Measurements from ENCODE around the gene PLEKHG4B.

The PLEKHG4B gene

DNA sequence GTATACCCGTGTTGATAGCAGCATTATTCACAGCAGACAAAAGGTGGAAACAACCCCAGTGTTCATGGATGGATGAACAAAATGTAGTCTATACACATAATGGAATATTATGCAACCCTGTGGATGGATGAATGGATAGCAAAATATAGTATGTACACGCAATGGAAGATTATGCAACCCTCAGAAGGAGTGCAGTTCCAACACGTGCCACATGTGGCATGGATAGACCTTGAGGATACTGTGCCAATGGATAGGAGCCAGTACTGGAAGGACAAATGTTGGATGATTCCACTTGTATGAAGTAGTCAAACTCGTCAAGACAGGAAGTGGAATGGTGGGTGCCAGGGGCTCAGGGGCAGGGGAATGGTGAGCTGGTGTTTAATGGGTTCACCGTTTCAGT lies 44.9 kb downstream of the PLEKHG4B start:
- DNase-seq: no peak

DNA sequence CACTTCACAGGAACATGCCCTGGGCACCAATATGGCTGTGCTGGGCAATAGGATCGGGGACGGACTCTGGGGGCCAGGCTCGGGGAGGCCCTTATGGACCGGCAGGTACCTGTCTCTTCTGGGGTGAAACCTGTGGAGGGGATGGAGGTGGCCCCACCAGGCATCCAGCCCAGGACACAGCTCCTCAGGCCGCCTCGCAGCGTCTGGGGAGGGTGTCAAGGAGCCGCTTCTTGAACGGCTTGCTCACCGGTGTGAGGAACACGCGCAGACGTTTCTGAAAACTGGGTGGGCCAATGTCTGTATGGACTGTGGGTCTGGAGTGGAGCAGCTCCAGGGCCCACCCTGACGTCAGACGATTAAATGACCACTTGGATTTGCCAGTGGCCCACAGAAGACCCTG lies 45.8 kb downstream of the PLEKHG4B start:
- no peak for DNase-seq

GRCh38 chr5:138936-139335 lies 47.0 kb downstream of the PLEKHG4B start:
- no peak for DNase-seq

- no peak for DNase-seq
These were observed 47.8 kb downstream of the PLEKHG4B start for GRCh38 chr5:139579-140442.

DNA sequence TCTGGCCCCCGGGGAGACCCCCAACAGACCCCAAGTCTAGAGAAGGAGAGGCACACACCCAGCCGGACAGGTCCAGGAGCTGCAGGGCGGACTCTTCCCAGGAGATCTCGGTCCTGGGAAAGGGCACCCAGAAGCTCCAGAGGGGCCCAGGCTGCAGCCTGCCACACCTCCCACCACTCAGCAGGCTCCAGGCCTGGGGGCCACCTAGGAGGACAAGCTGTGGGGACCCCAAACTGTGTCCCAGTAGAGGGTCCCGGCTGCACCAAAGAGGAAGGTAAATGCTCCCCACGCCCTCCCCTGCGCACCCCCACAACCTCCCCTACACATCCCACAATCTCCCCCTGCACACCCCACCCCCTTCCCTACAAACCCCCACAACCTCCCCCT lies 48.5 kb downstream of the PLEKHG4B start:
- no peak for DNase-seq

GRCh38 chr5:141211-141610 lies 49.2 kb downstream of the PLEKHG4B start:
- no peak for DNase-seq

GRCh38 chr5:141761-142160 lies 49.8 kb downstream of the PLEKHG4B start:
- DNase-seq: no peak

- DNase-seq: no peak
These were observed 50.4 kb downstream of the PLEKHG4B start for GRCh38 chr5:142246-142810.

DNA sequence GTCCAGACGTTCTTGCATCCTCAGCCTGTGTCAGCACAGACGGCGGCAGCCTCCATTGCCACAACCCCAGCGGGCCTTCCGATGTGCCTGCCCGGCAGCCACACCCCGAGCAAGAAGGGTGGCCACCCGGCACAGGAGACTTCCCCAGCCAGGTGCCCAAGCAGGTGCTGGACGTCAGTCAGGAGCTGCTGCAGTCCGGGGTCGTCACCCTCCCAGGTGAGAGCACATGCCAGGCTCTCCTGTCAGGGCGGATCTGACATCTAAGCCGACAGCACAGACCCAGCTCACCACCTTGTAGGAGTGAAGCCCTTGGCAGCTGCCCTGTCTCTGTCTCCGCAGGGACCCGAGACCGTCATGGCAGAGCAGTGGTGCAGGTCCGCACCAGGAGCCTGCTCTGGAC lies 51.1 kb downstream of the PLEKHG4B start:
- DNase-seq: no peak

DNA sequence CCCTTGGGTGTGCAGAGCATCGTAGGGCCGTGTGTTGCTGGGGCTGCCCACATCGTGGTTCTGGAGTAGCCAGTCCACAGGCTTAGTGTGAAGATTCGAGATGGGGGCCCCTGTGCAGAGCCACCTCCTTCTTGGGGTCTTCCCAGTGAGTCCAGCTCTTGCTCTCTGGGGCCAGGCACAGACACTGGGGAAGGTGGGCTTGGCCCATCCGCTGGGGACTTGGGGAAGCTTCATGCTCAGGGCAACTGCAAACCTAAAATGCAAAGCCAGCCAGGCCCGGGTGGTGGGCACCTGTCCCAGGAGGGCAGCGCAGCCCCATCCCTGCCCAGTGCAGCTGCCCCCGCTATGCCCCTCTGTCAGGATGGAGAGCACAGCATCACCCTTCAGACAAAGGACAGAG lies 53.0 kb downstream of the PLEKHG4B start:
- no peak for DNase-seq

DNA sequence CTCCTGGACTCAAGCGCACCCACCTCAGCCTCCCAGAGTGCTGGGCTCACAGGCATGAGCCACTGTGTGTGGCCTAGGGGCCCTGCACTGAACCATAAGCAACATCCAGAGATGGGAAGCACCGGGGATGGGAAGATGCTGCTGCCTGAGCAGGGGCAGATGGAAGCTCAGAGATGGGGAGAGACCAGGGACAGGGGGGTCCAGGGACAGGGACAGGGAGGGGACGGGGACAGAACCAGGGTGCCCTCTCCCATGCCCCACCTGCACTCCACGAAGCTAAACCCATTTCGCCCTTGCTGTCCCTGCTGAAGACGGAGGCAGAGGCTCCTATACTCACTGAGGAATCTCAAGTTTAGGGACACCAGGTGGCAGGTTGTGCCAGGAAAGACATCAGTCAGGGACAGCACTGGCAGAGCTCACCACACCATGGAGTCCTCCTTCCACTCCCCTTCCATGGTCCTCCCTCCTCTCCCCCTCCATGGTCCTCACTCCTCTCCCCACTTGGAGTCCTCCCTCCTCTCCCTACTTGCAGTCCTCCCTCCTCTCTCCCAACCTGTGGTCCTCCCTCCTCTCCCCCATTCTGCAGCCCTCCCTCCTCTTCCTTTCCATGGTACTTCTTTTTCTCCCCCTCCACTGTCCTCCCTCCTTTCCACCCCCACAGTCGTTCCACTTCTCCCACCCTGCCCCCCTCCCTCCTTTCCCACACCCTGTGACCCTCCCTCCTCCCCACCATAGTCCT lies 53.8 kb downstream of the PLEKHG4B start:
- DNase-seq: no peak

DNA sequence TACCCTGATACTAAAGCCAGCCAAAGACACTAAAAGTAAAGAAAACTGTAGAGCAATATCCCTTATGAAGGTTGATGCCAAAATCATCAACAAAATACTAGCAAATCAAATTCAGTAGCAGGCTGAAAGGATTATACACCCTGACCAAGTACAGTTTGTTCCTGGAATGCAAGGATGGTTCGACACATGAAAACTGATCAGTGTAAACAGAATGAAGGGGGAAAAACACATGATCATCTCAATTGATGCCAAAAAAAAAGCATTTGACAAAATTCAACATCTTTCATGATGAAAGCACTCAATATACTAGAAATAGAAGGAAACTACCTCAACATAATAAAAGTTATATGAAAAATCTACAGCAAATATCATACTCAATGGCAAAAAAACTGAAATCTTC lies 55.8 kb downstream of the PLEKHG4B start:
- no peak for DNase-seq

GRCh38 chr5:149745-150485 lies 57.9 kb downstream of the PLEKHG4B start:
- no peak for DNase-seq

GRCh38 chr5:150746-151145 lies 58.8 kb downstream of the PLEKHG4B start:
- DNase-seq: peak; percentile 4

DNA sequence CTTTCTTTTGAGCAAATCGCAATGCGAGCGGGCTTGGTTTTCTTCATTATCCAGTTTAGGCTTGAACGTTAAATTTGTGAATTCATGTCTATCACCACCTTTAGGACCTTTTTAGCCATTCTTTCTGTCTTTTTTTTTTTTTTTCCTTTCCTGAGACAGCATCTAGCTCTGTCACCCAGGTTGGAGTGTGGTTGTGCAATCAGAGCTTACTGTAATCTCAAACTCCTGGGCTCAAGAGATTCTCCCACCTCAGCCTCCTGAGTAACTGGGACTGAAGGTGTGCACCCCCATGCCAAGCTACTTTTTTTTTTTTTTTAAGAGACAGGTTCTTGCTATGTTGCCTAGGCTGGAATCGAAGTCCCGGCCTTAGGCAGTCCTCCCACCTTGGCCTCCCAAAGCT lies 60.1 kb downstream of the PLEKHG4B start:
- no peak for DNase-seq

- peak; percentile 13 for DNase-seq
These were observed 61.3 kb downstream of the PLEKHG4B start for GRCh38 chr5:153256-153655.

DNA sequence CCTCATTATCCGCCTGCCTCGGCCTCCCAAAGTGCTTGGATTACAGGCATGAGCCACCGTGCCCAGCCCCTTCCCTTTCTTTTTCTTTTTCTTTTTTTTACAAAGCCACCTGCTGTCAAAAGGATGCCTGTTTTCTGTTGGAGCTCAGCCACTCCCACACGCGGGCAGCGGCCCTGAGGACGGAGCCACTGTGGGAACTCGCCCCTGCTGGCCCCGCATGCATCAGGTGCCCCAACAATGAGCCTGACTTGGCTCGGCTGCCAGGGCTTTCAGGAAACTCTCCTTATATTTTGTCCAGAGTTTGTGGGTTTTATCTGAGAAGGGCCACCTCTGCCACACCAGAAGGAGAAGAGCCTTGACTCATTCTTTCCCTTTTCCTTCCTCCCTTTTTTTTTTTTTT lies 62.3 kb downstream of the PLEKHG4B start:
- DNase-seq: no peak

- DNase-seq: peak; percentile 23
These were observed 62.9 kb downstream of the PLEKHG4B start for GRCh38 chr5:154826-155225.

- DNase-seq: peak; percentile 26
These were observed 63.9 kb downstream of the PLEKHG4B start for GRCh38 chr5:155651-156410.

- peak; percentile 40 for DNase-seq
These were observed 64.6 kb downstream of the PLEKHG4B start for GRCh38 chr5:156411-157072.

DNA sequence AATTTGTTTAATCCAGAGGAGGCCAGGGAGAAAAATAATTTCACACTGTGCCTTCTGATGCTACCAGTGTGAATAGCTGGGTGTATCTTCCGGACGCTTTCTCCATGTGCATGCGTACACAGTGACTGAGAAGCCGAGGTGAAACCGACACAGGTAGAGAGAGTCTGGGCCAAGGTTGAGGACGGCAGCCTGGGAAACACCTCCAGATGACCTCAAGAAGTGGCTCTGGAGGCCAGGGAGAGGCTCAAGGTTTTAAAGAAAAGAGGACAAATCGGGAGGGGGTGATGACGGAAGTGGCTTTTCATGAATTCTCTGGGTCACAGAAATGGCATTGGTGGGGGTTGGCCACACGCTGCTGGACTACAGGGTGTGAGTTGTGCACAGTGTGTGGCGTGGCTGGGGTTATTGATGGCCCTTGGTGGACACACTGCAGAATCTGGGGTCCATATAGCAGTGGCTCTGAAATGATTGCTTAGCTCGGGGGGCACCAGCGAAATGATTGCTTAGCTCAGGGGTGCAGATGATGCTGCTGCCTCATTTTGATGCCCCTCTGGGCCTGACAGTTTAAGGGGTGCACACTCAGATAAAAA lies 65.3 kb downstream of the PLEKHG4B start:
- peak; percentile 20 for DNase-seq

DNA sequence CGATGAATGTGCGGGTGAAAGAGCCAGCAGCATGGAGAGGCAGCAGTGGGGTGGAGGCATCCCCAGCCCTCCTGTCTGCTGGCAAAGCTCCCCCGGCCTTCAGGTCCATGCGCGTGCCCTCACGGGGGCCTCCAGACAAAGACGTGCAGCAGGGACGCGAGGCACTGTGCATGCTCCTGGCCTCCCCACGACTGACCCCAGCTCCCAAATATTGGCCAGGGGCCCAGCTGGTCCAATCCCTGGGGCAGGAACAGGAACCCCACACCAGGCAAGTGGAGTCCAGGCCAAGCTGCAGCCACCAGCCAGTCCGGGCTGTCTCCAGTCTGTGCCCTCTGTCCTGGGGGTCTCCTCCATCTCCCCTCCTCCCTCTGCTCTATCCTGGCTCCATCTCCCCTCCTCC lies 65.8 kb downstream of the PLEKHG4B start:
- DNase-seq: peak; percentile 28
